K562 (cell line): ENCODE measurements around the gene FYB1. TPM values are rescaled to one million over a fixed set of nuclear protein-coding genes. Genes with fewer than 3 reads are reported as not detected.

Experiments
- ATAC-seq: fragments of 200-7000 bp; cut with Tn5 transposase; 3 replicates; pipeline ENCODE4 v1.9.1; 2020; ENCODE audit warnings: moderate library complexity
- BruUV-seq: library from RNA; stranded (reverse); fragments of 400-500 nt; replicated peaks from 2 replicates; lab custom pipeline; 2021; lab: Mats Ljungman, UMichigan
- CTCF ChIA-PET: fragments of 300-600 bp; formaldehyde crosslinking; extraction: SDS; loops from one replicate; lab custom pipeline; 2021; ENCODE audit warnings: low intra/inter-chr PET ratio; lab: Yijun Ruan, JAX
- POLR2A ChIA-PET: fragments of 300-600, 350-650 bp; sonication (Branson Sonifier 250); formaldehyde crosslinking; extraction: SDS; loops from one replicate; lab custom pipeline; 2021; ENCODE audit warnings: antibody characterized with exemption, inconsistent platforms; lab: Yijun Ruan, JAX
- DNase-seq, 4 experiments: peaks; one replicate each; pipeline versions ENCODE4 v3.0.0 to v3.0.0-alpha.2; 2011 to 2018; ENCODE audit warnings: low spot score in 3 of 4, mixed read lengths in 3 of 4; ENCODE audit errors: extremely low read depth in 1 of 4
- FAIRE-seq: peaks from 2 replicates; lab custom pipeline; 2011; peaks lifted over from hg19 to GRCh38; lab: Jason Lieb, UNC
- H2AFZ ChIP-seq: 2 replicates; pipeline ENCODE4 v1.6.0; 2011; ENCODE audit warnings: low read depth, low read length, control low read depth, inconsistent platforms
- H3K27ac ChIP-seq: fragments of 200-600 bp; 3 replicates; pipeline ENCODE4 v1.8.0; 2011; ENCODE audit warnings: low read depth, mild to moderate bottlenecking, control low read depth, inconsistent platforms, low read length, moderate library complexity, mixed read lengths; ENCODE audit errors: extremely low read depth
- H3K27me3 ChIP-seq, 2 experiments: fragments of 300-600 bp in 1 of 2; 2 replicates in 1 of 2; 3 replicates in 1 of 2; pipeline versions ENCODE4 v1.6.0 to v1.8.0; 2011; ENCODE audit warnings: inconsistent platforms in 2 of 2, low read length in 2 of 2, mild to moderate bottlenecking in 1 of 2, mixed read lengths in 1 of 2, moderate library complexity in 1 of 2; ENCODE audit not compliant: control insufficient read depth in 2 of 2, insufficient read depth in 2 of 2
- H3K36me3 ChIP-seq: fragments of 300-600 bp; 3 replicates; pipeline ENCODE4 v1.8.0; 2011; ENCODE audit warnings: mild to moderate bottlenecking, low read length, inconsistent platforms; ENCODE audit not compliant: control insufficient read depth, insufficient read depth
- H3K4me1 ChIP-seq, 2 experiments: fragments of 200-600 bp in 1 of 2; replicated peaks in 1 of 2; 2 replicates in 1 of 2; 3 replicates in 1 of 2; pipeline versions ENCODE4 v1.5.1 to v1.8.0; 2011; ENCODE audit warnings: inconsistent platforms in 2 of 2, low read length in 2 of 2, mild to moderate bottlenecking in 1 of 2, mixed read lengths in 1 of 2, moderate library complexity in 1 of 2; ENCODE audit not compliant: control insufficient read depth in 2 of 2, insufficient read depth in 2 of 2
- H3K4me2 ChIP-seq: 2 replicates; pipeline ENCODE4 v1.6.1; 2011; ENCODE audit warnings: low read length, control low read depth, inconsistent platforms, mixed read lengths; ENCODE audit not compliant: insufficient read depth
- H3K4me3 ChIP-seq: fragments of 200-600 bp; sonication (generic), shearing (Covaris generic); 2 replicates; pipeline ENCODE4 v1.5.1; 2016; ENCODE audit warnings: control low read depth, inconsistent platforms
- H3K79me2 ChIP-seq: fragments of 200-600 bp; 3 replicates; pipeline ENCODE4 v1.8.0; 2011; ENCODE audit warnings: low read length, inconsistent platforms; ENCODE audit not compliant: control insufficient read depth, insufficient read depth
- H3K9ac ChIP-seq, 2 experiments: 2 replicates each; pipeline versions ENCODE4 v1.6.0 to v1.6.1; 2011; ENCODE audit warnings: low read depth in 2 of 2, low read length in 2 of 2, control low read depth in 1 of 2, inconsistent platforms in 1 of 2, mild to moderate bottlenecking in 1 of 2, mixed read lengths in 1 of 2; ENCODE audit not compliant: insufficient read depth in 1 of 2
- H3K9me1 ChIP-seq: one replicate; pipeline ENCODE4 v1.6.0; 2011; ENCODE audit warnings: inconsistent platforms, mild to moderate bottlenecking, low read length, moderate library complexity; ENCODE audit not compliant: control insufficient read depth, insufficient read depth
- H3K9me3 ChIP-seq: replicated peaks from 2 replicates; pipeline ENCODE4 v1.5.1; 2011; ENCODE audit warnings: low read depth, low read length, inconsistent platforms; ENCODE audit not compliant: control insufficient read depth, insufficient read depth
- H4K20me1 ChIP-seq: replicated peaks from 2 replicates; pipeline ENCODE4 v1.6.1; 2011; ENCODE audit warnings: low read length, inconsistent platforms, mixed read lengths; ENCODE audit not compliant: control insufficient read depth, insufficient read depth
- ARID2 ChIP-seq: fragments of 450-650 bp; IDR thresholded peaks from 2 replicates; pipeline ENCODE4 v1.6.1; 2017; ENCODE audit warnings: antibody characterized with exemption, mild to moderate bottlenecking
- CEBPG ChIP-seq, 3 experiments: fragments of 200-800 bp in 1 of 3; sonication (Bioruptor generic) in 1 of 3; sonication (generic) in 1 of 3; formaldehyde crosslinking in 1 of 3; IDR thresholded peaks in 2 of 3; conservative IDR thresholded peaks in 1 of 3; 2 replicates each; pipeline versions ENCODE4 v1.6.1 to v1.8.0; 2016 to 2022; ENCODE audit warnings: missing compliant biosample characterization in 2 of 3, missing genetic modification characterization in 2 of 3, mild to moderate bottlenecking in 1 of 3, missing genetic modification reagents in 1 of 3
- DEAF1 ChIP-seq: fragments of 450-650 bp; formaldehyde crosslinking; IDR thresholded peaks from 2 replicates; pipeline ENCODE4 v1.4.0; 2020; ENCODE audit warnings: mild to moderate bottlenecking, moderate library complexity
- EHMT2 ChIP-seq: fragments of 450-650 bp; IDR thresholded peaks from 2 replicates; pipeline ENCODE4 v1.6.1; 2018; ENCODE audit warnings: antibody characterized with exemption
- ELF4 ChIP-seq: fragments of 450-650 bp; formaldehyde crosslinking; IDR thresholded peaks from 2 replicates; pipeline ENCODE4 v1.4.0; 2022; ENCODE audit warnings: missing genetic modification characterization
- HEY1 ChIP-seq: fragments of 250-450 bp; sonication (Bioruptor Pico); IDR thresholded peaks from 2 replicates; pipeline ENCODE4 v1.5.0; 2020; ENCODE audit warnings: mild to moderate bottlenecking, moderate library complexity, borderline replicate concordance
- L3MBTL2 ChIP-seq: fragments of 450-650 bp; IDR thresholded peaks from 2 replicates; pipeline ENCODE4 v1.6.1; 2016; ENCODE audit warnings: mild to moderate bottlenecking, moderate library complexity
- NCOA2 ChIP-seq, 2 experiments: fragments of 450-650 bp; IDR thresholded peaks; 2 replicates each; pipeline ENCODE4 v1.6.1; 2018; ENCODE audit warnings: mild to moderate bottlenecking in 2 of 2, moderate library complexity in 1 of 2; ENCODE audit not compliant: partially characterized antibody in 2 of 2
- PHF20 ChIP-seq: fragments of 450-650 bp; IDR thresholded peaks from 2 replicates; pipeline ENCODE4 v1.6.1; 2018; ENCODE audit not compliant: partially characterized antibody
- POLR2B ChIP-seq: fragments of 450-650 bp; IDR thresholded peaks from 2 replicates; pipeline ENCODE4 v1.6.1; 2018; ENCODE audit warnings: low read depth; ENCODE audit not compliant: partially characterized antibody
- PTRF ChIP-seq: fragments of 450-650 bp; IDR thresholded peaks from 2 replicates; pipeline ENCODE4 v1.6.1; 2016; ENCODE audit warnings: mild to moderate bottlenecking, missing genetic modification characterization, missing compliant biosample characterization
- RBM14 ChIP-seq: fragments of 200-400 bp; formaldehyde crosslinking; IDR thresholded peaks from 2 replicates; pipeline ENCODE4 v1.6.1; 2018; ENCODE audit warnings: low read depth, mild to moderate bottlenecking, low read length, moderate library complexity, borderline replicate concordance; ENCODE audit not compliant: insufficient read depth
- SAP30 ChIP-seq: fragments of 200-600 bp; sonication (generic); IDR thresholded peaks from 2 replicates; pipeline ENCODE4 v1.6.1; 2012; ENCODE audit warnings: borderline replicate concordance, low read depth, mild to moderate bottlenecking, moderate library complexity, low read length, control low read depth, inconsistent platforms; ENCODE audit not compliant: insufficient read depth, poor library complexity, severe bottlenecking
- SMARCE1 ChIP-seq: fragments of 450-650 bp; IDR thresholded peaks from 2 replicates; pipeline ENCODE4 v1.7.1; 2016; ENCODE audit warnings: mild to moderate bottlenecking
- SNRNP70 ChIP-seq: fragments of 200-400 bp; formaldehyde crosslinking; optimal IDR thresholded peaks from 2 replicates; pipeline ENCODE3; 2017; ENCODE audit warnings: low read depth, low read length
- WHSC1 ChIP-seq: IDR thresholded peaks from one replicate; pipeline ENCODE4 v1.6.1; 2012; ENCODE audit warnings: low read length, control low read depth, inconsistent platforms
- ZNF695 ChIP-seq: fragments of 450-650 bp; formaldehyde crosslinking; IDR thresholded peaks from 2 replicates; pipeline ENCODE4 v1.4.0; 2020; ENCODE audit warnings: mild to moderate bottlenecking, moderate library complexity
- WGBS: fragments of 100-300 bp; shearing (Covaris generic); methylation state at CpG from one replicate; pipeline ENCODE4 v1.1.6; 2016; ENCODE audit warnings: low coverage, mixed read lengths; ENCODE audit not compliant: insufficient coverage; ENCODE audit errors: missing lambda C conversion rate; 5-methylcytosine and 5-hydroxymethylcytosine counted together
- in situ Hi-C: fragments of 300-500 bp; cut with MboI; formaldehyde crosslinking; loops from 4 replicates; pipeline ENCODE4 v1.15.0; 2018; ENCODE audit warnings: inconsistent platforms, mixed read lengths
- intact Hi-C: fragments of 100-400 bp; cut with micrococcal nuclease; formaldehyde crosslinking; loops from 2 replicates; pipeline ENCODE4 v1.14.2; 2022
- polyA plus RNA-seq, 8 experiments: library from polyadenylated mRNA; depleted of rRNA in 4 of 8; stranded (reverse) in 5 of 8; unstranded in 3 of 8; fragments of >200 nt; fragmentation: Nextera tagmentation in 2 of 8; fragmentation: Illumina TruSeq in 1 of 8; extraction: Ambion mirVana in 2 of 8; extraction: Trizol in 1 of 8; gene quantifications; 2 replicates each; pipeline versions ENCODE4 v1.2.1 to v1.2.3, GENCODE V29; 2011 to 2014; ENCODE audit warnings: inconsistent platforms in 1 of 8, missing spikeins in 1 of 8
- total RNA-seq, 7 experiments: library from RNA; depleted of rRNA in 6 of 7; stranded (reverse); fragments of >200 nt in 6 of 7; fragmentation: Illumina TruSeq in 2 of 7; extraction: Trizol in 2 of 7; gene quantifications; 2 replicates each; pipeline versions ENCODE4 v1.2.1 to v1.2.3, GENCODE V29; 2011 to 2021; ENCODE audit warnings: low replicate concordance in 1 of 7
- TF ChIP-seq, protein P1 (sequence below), 3 experiments: IDR thresholded peaks in 2 of 3; conservative IDR thresholded peaks in 1 of 3; 2 replicates each; pipeline ENCODE4 v1.5.1; 2011 to 2012; ENCODE audit warnings: low read length in 3 of 3, mild to moderate bottlenecking in 3 of 3, control low read depth in 2 of 3, improper control_type of control experiment in 1 of 3, inconsistent platforms in 1 of 3, low read depth in 1 of 3, mixed read lengths in 1 of 3, moderate library complexity in 1 of 3; ENCODE audit not compliant: insufficient read depth in 2 of 3
- TF ChIP-seq, protein P2 (sequence below): sonication (generic); formaldehyde crosslinking; IDR thresholded peaks from 2 replicates; pipeline ENCODE4 v1.8.1; 2023; ENCODE audit warnings: mild to moderate bottlenecking, missing genetic modification reagents

FYB1 gene
- total and polyA plus RNA-seq, 9 of the 15 experiments (the other 6 are each of a cell fraction or from before 2014, with no cell fraction given) = 4.7 to 31.5 (median 9.7) TPM

GRCh38 chr5:39199335-39199734 is 20.0 kb downstream of the FYB1 start:
- CTCF ChIA-PET = no interaction called here
- H4K20me1 ChIP-seq = no peaks in the 10 kb centered on the region
- no peaks in the 10 kb centered on the region for H3K27me3 ChIP-seq
- H3K9ac ChIP-seq = peak overlapping the region in 1 of 2 experiments; percentile 41; a peak in 1 of 4 replicates
- FAIRE-seq = no peak
- H3K9me1 ChIP-seq = no peaks in the 10 kb centered on the region
- no peak overlapping the region; the same call in 1 of the 2 replicates for H3K4me2 ChIP-seq
- DNase-seq = no peak
- ATAC-seq = no peak
- H3K79me2 ChIP-seq = peaks cover 59% of the 10 kb centered on the region
- POLR2A ChIA-PET = interaction anchor here (0.6 to 2.3 kb wide), 3 partner anchors 13 to 30 kb away, joined by 4 to 10 read pairs (median 4); no protein-coding TSS in a partner anchor
- no TSS peak for BruUV-seq
- H3K36me3 ChIP-seq = no peaks in the 10 kb centered on the region
- intact Hi-C loops (no loop called here), in situ Hi-C loops (no loop called here)
- no peaks in the 10 kb centered on the region for H3K9me3 ChIP-seq
- peak overlapping the region; percentile 61; the same call in 1 of the 3 replicates for H3K27ac ChIP-seq
- H3K4me1 ChIP-seq = peaks cover 21 to 52% of the 10 kb centered on the region in 2 experiments; a peak in 4 of 5 replicates
- peak overlapping the region; percentile 22; the same call in 1 of the 2 replicates for H3K4me3 ChIP-seq
- WGBS = 18% methylated on average over 3 of the region's 3 CpGs
- peak overlapping the region; percentile 4; the same call in 1 of the 2 replicates for H2AFZ ChIP-seq
- TF ChIP-seq ELF4 (CRISPR knock-in tag) (no peak), RBM14 (no peak), NCOA2 (IDR thresholded peaks at IDR 0.05; ENCODE audit: partially characterized antibody in 2 of 2) (peak in 1 of 2 experiments; percentile 32), ZNF695 (CRISPR knock-in tag) (no peak), SNRNP70 (no peak), PHF20 (no peak), DEAF1 (CRISPR knock-in tag) (no peak), SAP30 (no peak), CEBPG (CRISPR knock-in tag; IDR thresholded peaks at IDR 0.05) (no peak), CEBPG (tag; conservative IDR thresholded peaks at IDR 0.05 in 1 of 2, IDR thresholded peaks at IDR 0.05 in 1 of 2) (peak; percentile 34 to 57; a peak in 3 of 4 replicates), POLR2B (no peak), HEY1 (no peak), ARID2 (no peak), WHSC1 (no peak), EHMT2 (no peak), L3MBTL2 (no peak), PTRF (tag) (no peak), SMARCE1 (no peak)
- TF ChIP-seq, protein P1, sequence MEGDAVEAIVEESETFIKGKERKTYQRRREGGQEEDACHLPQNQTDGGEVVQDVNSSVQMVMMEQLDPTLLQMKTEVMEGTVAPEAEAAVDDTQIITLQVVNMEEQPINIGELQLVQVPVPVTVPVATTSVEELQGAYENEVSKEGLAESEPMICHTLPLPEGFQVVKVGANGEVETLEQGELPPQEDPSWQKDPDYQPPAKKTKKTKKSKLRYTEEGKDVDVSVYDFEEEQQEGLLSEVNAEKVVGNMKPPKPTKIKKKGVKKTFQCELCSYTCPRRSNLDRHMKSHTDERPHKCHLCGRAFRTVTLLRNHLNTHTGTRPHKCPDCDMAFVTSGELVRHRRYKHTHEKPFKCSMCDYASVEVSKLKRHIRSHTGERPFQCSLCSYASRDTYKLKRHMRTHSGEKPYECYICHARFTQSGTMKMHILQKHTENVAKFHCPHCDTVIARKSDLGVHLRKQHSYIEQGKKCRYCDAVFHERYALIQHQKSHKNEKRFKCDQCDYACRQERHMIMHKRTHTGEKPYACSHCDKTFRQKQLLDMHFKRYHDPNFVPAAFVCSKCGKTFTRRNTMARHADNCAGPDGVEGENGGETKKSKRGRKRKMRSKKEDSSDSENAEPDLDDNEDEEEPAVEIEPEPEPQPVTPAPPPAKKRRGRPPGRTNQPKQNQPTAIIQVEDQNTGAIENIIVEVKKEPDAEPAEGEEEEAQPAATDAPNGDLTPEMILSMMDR (IDR thresholded peaks at IDR 0.05 in 2 of 3, conservative IDR thresholded peaks at IDR 0.05 in 1 of 3; ENCODE audit: insufficient read depth in 2 of 3, low read depth in 1 of 3, low read length in 3 of 3) = no peak
- TF ChIP-seq, protein P2, sequence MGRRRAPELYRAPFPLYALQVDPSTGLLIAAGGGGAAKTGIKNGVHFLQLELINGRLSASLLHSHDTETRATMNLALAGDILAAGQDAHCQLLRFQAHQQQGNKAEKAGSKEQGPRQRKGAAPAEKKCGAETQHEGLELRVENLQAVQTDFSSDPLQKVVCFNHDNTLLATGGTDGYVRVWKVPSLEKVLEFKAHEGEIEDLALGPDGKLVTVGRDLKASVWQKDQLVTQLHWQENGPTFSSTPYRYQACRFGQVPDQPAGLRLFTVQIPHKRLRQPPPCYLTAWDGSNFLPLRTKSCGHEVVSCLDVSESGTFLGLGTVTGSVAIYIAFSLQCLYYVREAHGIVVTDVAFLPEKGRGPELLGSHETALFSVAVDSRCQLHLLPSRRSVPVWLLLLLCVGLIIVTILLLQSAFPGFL (CRISPR knock-in tag) = no peak
